RWPE2 (cell line): ENCODE data around the gene KIF16B.

Experiments
- ATAC-seq: fragments of 200-7000 bp; cut with Tn5 transposase; 3 replicates; pipeline ENCODE4 v1.9.1; 2021; ENCODE audit warnings: low read depth
- DNase-seq: peaks from one replicate; pipeline ENCODE4 v3.0.0-alpha.2; 2020; ENCODE audit warnings: low spot score
- H3K27ac ChIP-seq: fragments of 450-650 bp; 2 replicates; pipeline ENCODE4 v1.5.1; 2017; ENCODE audit warnings: mild to moderate bottlenecking; ENCODE audit not compliant: poor library complexity, severe bottlenecking
- H3K27me3 ChIP-seq: fragments of 250-450 bp; sonication (Bioruptor Pico); 2 replicates; pipeline ENCODE4 v1.5.1; 2021; ENCODE audit warnings: mild to moderate bottlenecking, moderate library complexity; ENCODE audit not compliant: insufficient read depth, poor library complexity, severe bottlenecking
- H3K36me3 ChIP-seq: fragments of 250-450 bp; sonication (Bioruptor Pico); 2 replicates; pipeline ENCODE4 v1.5.1; 2020; ENCODE audit warnings: low read depth, mild to moderate bottlenecking, moderate library complexity
- H3K4me1 ChIP-seq: fragments of 250-450 bp; sonication (Bioruptor Pico); 2 replicates; pipeline ENCODE4 v1.5.1; 2021; ENCODE audit warnings: mild to moderate bottlenecking, moderate library complexity; ENCODE audit not compliant: insufficient read depth, poor library complexity, severe bottlenecking
- H3K4me3 ChIP-seq: fragments of 250-450 bp; sonication (Bioruptor Pico); 2 replicates; pipeline ENCODE4 v1.5.1; 2021; ENCODE audit warnings: mild to moderate bottlenecking, moderate library complexity; ENCODE audit not compliant: severe bottlenecking
- H3K9me3 ChIP-seq: fragments of 250-450 bp; sonication (Bioruptor Pico); 2 replicates; pipeline ENCODE4 v1.5.1; 2021; ENCODE audit warnings: mild to moderate bottlenecking, moderate library complexity; ENCODE audit not compliant: severe bottlenecking
- TF ChIP-seq, protein P1 (sequence below): fragments of 450-650 bp; IDR thresholded peaks from one replicate; pipeline ENCODE4 v1.5.1; 2017; ENCODE audit warnings: mild to moderate bottlenecking, moderate library complexity; ENCODE audit not compliant: poor library complexity, severe bottlenecking

The KIF16B gene

DNA sequence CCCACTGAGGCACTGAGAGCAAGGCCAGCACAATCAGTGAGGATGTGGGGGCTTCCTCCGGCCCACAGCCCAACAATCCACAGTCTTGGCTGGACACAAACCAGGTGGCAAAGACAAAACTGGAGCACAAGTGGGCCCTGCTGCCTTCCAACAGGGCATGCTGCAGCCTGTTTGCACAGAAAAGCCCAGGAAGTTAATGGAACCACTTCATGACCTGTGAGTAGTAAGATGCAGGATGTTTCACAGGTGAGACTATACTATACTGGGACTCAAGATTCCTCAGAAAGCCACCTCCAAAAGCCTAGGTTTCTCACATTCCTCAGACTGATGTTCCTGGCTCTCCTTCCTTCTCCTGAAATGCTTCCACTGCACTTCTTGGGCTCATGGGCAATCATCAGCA, 235.5 kb downstream of the KIF16B start:
- H3K4me3 ChIP-seq, result no peak overlapping the region
- TF ChIP-seq, protein P1, sequence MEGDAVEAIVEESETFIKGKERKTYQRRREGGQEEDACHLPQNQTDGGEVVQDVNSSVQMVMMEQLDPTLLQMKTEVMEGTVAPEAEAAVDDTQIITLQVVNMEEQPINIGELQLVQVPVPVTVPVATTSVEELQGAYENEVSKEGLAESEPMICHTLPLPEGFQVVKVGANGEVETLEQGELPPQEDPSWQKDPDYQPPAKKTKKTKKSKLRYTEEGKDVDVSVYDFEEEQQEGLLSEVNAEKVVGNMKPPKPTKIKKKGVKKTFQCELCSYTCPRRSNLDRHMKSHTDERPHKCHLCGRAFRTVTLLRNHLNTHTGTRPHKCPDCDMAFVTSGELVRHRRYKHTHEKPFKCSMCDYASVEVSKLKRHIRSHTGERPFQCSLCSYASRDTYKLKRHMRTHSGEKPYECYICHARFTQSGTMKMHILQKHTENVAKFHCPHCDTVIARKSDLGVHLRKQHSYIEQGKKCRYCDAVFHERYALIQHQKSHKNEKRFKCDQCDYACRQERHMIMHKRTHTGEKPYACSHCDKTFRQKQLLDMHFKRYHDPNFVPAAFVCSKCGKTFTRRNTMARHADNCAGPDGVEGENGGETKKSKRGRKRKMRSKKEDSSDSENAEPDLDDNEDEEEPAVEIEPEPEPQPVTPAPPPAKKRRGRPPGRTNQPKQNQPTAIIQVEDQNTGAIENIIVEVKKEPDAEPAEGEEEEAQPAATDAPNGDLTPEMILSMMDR, result no peak
- no peak for DNase-seq
- H3K27me3 ChIP-seq, result no peaks in the 10 kb centered on the region
- no peaks in the 10 kb centered on the region for H3K36me3 ChIP-seq
- peak; percentile 29; the same call in 1 of the 3 replicates for ATAC-seq
- no peaks in the 10 kb centered on the region for H3K4me1 ChIP-seq
- no peaks in the 10 kb centered on the region for H3K9me3 ChIP-seq
- no peak overlapping the region for H3K27ac ChIP-seq

DNA sequence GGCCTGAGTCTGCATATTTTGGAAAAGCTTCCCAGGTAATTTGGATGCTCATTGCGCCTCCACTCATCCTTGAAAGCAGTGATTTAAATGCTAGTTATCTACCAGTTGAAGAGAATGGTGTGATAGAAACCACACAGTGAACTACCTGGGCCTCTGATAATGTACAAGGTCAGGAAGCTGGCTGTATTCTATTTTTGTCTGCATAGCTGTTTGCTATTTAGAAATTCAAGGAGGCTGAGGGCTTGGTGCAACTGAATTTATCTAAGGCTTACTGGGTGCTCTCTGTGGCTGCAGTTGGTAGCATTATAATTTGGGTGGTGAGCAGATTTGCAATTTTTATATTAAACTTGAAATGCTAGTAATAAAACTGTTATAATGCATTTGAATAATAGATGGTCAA, 245.6 kb downstream of the KIF16B start:
- Histone ChIP-seq H3K9me3 (no peaks in the 10 kb centered on the region), H3K27me3 (no peaks in the 10 kb centered on the region), H3K27ac (no peak overlapping the region), H3K4me1 (no peaks in the 10 kb centered on the region), H3K36me3 (no peaks in the 10 kb centered on the region), H3K4me3 (no peak overlapping the region)
- TF ChIP-seq, protein P1, result no peak
- DNase-seq (no peak), ATAC-seq (no peak)

DNA sequence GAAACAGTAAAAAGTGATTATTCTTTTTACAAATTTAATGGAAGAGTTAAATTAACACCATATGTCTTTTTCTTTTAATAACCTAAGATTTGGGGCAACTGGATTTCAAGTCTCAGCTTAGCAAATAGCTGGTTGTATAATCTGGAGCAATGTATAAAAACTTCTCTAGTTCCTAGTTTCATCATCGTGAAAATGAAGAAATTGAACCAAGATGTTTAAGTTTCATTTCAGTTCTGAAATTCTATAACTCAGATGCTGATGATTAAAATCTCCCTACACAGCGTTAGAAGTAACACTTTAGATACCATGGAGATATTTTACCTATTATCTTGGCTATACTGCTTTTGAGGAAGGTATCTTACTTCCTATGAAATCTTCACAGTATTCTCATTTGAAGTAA, 252.0 kb downstream of the KIF16B start:
- no peaks in the 10 kb centered on the region for H3K36me3 ChIP-seq
- DNase-seq (no peak), ATAC-seq (no peak)
- H3K27ac ChIP-seq, result no peak overlapping the region
- H3K27me3 ChIP-seq, result no peaks in the 10 kb centered on the region
- H3K4me1 ChIP-seq, result no peaks in the 10 kb centered on the region
- no peaks in the 10 kb centered on the region for H3K9me3 ChIP-seq
- TF ChIP-seq, protein P1, result no peak
- no peak overlapping the region for H3K4me3 ChIP-seq

DNA sequence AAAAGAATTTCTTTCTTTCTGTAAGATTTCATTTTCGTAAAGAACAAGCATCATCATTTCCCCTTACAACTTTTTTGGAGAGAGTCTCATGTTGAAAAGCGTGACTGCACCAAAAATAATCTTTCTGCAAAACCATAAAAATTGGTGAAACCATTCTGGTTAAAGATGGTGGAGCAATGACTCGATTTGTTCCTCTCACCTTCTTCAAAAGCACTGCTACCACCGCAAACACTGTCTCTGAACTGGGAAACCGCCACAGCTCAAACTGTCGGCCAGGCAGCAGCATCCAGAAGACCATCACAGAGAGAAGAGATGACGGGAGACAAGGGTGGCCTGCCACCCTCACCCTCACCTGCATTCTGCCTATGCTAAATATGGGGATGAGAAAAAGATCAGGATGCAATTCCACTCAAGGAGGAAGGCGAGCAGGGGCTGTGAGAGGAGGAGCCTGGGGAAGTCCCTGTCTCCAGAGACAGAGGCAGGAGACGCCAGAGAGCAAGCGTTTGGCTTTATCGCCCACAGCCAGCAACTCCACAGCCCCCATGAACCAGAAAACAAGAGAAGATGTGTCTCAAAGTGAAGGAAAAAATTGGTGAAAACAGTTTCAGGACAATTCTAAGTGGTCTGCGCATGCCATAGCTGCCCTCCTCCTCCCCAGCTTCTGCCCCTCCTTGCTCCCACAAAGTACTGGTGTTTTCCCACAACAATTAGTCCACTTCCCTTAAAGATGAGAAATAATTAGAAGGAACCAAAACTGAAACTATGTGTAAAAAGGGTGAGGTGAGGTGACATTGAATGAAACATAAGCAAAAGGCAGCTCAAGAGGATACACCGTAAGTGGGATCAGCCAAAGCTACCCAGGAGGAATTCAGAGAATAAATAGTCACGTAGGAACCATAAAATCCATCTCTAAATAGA, 255.5 kb downstream of the KIF16B start:
- TF ChIP-seq, protein P1, result no peak
- ATAC-seq (no peak), DNase-seq (no peak)
- no peaks in the 10 kb centered on the region for H3K4me1 ChIP-seq
- no peaks in the 10 kb centered on the region for H3K27me3 ChIP-seq
- H3K4me3 ChIP-seq, result no peak overlapping the region
- H3K27ac ChIP-seq, result no peak overlapping the region
- H3K36me3 ChIP-seq, result no peaks in the 10 kb centered on the region
- H3K9me3 ChIP-seq, result no peaks in the 10 kb centered on the region

DNA sequence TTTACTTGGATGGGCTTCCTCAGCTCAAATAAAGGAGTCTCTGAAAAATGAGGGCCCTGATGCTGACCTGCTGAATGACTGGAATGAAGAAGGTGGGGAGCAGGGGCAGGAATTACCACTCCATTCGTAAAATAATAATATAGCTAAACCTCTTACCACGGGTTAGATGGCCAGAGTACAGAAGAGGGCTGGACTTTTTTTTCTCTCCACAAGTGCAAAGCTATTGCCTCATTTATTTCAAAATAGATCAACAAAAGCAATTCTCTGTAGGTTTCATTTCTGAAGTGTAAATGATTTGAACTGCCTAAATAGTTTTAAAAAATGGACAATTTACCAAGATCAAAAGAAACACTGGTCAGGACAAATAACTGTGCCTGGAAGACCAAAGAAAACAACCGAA, 256.7 kb downstream of the KIF16B start:
- no peak for DNase-seq
- Histone ChIP-seq H3K4me3 (no peak overlapping the region), H3K27ac (no peak overlapping the region), H3K9me3 (no peaks in the 10 kb centered on the region), H3K4me1 (no peaks in the 10 kb centered on the region), H3K36me3 (no peaks in the 10 kb centered on the region), H3K27me3 (no peaks in the 10 kb centered on the region)
- ATAC-seq, result no peak
- TF ChIP-seq, protein P1, result no peak
